Germinal center (tissue), 1 donor: ENCODE measurements around the gene ARHGAP8.
A peak's percentile ranks its signal among the peaks of the same experiment; 100 is the strongest.

Experiments used
- DNase-seq: peaks from one replicate; pipeline ENCODE4 v3.0.0; 2012; ENCODE audit warnings: mixed read lengths, low spot score

ARHGAP8 gene

DNA sequence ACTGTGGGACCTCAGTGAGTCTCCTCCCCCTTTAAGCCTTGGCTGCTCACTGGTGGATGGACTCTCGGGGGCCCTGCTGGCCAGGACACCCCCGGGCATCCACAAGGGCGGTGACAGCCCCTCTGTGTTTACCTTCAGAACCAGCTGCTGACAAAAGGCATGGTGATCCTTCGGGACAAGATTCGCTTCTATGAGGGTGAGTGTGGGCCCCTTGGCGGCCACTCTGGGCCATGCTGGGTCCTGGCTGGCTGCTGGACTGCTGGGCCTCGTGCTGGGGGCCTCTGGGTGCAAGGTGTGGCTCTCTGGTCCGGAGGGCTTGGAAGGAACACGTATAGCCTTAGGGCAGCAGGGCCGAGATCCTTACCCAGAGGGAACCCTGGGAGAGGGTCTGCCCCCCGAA, 25.9 kb upstream of the ARHGAP8 start:
- no peak for DNase-seq

DNA sequence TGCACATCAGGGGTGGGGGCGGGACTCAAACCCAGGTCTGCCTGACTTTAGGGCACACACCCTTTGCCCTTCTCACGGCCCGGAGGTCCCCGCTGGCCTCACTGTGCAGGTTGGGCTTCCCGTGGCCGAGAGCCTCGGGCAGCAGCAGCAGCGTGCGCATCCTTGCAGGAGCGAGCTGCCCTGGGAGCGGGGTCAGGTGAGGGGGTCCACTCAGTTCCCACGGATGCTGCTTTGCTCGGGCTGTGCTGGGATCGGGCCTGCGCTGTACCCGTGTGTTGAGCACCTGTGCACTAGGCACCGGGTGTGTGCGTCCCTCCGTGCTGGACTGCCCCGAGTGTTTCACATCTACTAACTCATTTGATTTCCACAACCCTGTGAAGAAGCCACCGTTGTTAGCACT, 25.2 kb upstream of the ARHGAP8 start:
- DNase-seq, result no peak

DNA sequence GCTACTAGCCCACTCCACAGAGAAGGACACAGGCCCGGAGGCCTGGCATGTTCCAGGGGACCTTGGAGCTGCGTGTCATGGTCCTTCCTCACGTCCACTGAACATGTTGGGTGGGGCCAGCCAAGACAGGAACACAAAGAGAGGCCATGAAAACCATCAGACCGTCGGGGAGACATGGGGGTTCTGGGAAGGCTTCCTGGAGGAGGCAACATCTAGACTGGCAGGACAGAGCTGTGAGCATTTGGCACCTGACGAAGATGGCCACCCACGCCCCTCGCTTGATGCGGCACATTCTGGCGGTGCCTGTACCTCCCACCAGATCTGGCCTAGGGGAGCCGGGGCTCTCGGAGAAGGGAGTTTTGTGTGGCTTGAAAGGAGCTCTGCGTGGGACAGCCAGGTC, 24.7 kb upstream of the ARHGAP8 start:
- DNase-seq, result no peak

DNA sequence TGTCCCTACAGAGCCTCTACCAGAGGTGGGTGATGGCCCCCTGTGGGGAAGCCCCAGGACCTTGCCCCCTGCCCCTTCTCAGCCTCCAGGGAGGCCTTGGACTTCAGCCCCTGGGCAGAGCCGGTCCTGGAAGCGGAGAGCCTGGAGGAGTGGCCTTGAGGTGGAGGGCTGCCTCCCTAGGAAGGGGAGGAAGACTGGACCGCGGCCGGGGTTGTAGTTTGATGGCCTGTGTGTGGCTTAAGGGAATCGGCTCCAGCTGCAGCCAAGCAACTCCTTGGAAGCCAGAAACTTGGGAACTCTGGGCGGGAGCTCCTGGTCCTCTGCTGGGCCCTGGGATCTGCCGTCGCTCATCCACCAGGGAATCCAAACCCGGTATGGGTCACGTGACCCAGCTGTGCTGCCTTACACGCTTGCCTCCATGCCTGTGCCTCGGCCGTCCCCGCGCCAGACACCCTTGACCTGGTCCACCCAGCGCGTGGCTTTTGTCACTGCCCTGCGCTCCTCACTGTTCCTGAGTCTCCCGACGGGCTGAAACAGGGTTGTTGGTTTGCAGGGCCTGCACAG, 23.5 kb upstream of the ARHGAP8 start:
- DNase-seq, result no peak

GRCh38 chr22:44729391-44730021, 22.9 kb upstream of the ARHGAP8 start:
- no peak for DNase-seq

DNA sequence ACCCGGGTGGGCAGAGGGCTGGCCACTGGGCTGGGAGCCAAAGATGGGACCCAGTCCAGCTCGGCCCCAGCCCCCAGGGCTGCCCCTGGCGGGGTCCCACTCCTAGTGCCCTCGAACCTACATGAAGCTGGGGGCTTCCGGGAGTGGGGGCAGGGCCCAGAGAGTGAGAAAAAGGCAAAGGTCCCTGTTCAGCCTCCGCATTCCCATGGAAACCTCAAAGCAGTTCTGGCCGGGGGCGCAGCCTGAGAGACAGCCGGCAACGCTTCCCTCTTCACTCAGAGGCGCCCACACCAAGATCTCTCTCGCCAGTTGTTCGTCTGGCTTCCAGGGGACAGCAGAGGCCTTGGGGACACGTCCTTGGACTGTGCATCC, 22.4 kb upstream of the ARHGAP8 start:
- no peak for DNase-seq

DNA sequence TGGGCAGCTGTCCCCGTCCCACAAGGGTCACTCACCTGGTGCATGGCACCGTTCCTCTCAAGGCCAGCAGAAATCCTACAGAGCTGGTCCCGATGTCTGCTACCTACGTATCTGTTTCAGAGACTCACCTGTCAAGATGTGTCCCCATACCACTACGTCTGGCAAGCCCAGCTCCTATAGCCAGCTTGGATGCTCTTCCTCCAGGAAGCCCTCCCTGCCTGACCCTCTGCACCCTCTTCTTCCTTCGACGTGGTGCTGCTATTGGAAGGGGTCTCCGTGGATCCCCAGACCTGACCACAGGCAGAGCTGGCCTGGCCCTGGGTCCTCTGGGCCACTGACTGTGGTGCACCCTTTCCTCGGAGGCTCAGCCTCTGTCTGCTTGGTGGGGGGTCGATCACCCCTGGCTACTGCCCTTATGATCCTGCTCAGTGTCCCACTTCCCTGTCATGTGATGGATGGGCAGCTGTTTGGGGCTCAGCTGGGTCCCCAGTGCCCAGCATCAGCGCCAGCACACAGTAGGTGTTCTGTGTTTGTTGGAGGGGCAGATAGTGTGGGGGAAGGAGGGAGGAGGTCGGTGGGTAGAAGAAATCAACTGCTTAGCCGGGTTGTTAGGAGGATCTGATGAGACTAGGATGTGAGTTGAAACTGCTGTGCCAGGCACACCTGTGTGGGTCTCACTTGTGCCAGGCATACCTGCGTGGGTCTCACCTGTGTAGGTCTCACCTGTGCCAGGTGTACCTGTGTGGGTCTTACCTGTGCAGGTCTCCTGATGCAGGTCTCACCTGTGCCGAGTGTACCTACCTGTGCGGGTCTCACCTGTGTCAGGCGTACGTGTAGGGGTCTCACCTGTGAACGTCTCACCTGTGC, 21.7 kb upstream of the ARHGAP8 start:
- no peak for DNase-seq

DNA sequence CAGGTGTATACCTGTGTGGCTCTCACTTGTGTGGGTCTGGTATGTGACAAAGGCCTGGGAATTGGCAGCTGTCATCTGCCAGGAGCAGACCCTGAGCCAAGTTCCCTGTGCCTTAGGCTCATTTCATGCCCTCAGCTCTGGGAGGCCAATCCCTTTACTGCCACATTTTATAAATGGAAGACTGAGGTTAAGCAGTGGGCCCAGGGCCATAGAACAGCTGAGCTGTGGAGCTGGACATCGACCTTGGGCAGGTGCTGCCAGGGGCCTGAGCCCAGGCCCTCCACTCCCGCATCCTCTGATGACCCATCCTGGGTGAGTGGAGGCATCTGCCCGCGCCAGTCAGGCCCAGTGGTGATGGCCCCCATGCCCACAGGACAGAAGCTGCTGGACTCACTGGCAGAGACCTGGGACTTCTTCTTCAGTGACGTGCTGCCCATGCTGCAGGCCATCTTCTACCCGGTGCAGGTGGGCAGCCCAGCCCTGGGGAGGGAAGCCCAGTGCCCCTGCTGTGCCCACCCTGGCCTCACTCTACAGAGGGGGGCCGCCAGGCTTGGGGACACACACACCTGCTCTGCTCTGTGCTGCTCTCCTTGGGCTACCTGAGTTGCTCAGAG, 20.9 kb upstream of the ARHGAP8 start:
- no peak for DNase-seq

- DNase-seq, result no peak
These were observed 20.3 kb upstream of the ARHGAP8 start for GRCh38 chr22:44732017-44732561.

DNA sequence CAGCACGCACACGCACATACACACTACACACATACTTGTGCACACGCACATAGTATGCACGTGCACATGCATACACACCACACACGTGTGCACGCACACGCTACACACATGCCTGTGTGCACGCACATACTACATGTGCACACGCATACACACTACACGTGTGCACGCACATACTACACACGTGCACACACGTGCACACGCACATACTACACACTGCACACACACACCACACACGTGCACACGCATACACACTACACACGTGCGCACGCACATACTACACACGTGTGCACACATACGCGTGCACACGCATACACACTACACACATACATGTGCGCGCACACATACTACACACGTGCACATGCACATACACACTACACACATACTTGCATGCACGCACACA, 19.7 kb upstream of the ARHGAP8 start:
- DNase-seq, result no peak

- DNase-seq, result no peak
These were observed 18.8 kb upstream of the ARHGAP8 start for GRCh38 chr22:44733426-44734106.

- DNase-seq, result no peak
These were observed 18.1 kb upstream of the ARHGAP8 start for GRCh38 chr22:44734278-44734677.

- DNase-seq, result no peak
These were observed 17.4 kb upstream of the ARHGAP8 start for GRCh38 chr22:44734801-44735517.

DNA sequence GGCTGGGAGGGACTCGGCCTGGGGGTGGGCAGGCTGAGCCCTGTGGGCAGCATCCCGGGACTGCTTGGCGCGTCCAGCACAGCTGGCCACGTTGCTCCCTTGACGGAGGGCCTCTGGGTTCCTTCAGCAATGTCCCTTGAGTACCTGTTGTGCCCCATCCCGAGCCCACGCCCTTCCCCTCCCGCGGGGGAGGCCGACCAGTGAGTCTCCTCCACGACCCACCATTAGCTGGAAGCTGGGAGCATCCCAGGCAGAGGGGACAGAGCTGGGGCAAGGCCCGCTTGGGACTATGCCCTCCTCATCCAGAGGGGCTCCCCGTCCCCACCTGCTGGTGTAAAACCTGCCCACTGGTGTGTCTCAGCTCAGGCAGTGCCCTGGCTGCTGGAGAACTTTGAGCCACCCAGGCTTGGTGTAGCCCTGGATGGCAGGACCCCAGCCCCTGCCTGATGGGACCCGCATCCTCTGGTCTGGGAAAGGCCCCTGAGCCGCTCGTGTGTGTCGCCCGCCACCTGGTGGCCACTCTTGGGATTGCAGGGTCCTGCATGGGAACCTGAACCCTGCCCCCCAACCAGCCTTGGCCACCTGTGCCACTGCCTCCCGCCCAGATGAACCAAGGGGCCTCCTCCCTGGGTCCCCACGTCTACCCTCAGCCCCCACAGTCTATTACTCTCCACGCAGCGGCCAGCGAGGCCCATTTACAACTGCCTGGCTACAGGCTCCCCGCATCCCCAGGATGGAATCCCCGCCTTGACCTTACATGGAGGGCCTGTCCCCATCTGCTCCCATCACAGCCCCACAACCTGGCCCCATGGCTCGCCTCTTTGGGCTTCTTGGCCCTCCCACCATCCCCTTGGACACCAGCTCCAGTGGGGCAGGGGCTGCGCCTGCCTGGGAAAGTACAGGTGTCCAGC, 16.6 kb upstream of the ARHGAP8 start:
- DNase-seq, result peak; percentile 82

DNA sequence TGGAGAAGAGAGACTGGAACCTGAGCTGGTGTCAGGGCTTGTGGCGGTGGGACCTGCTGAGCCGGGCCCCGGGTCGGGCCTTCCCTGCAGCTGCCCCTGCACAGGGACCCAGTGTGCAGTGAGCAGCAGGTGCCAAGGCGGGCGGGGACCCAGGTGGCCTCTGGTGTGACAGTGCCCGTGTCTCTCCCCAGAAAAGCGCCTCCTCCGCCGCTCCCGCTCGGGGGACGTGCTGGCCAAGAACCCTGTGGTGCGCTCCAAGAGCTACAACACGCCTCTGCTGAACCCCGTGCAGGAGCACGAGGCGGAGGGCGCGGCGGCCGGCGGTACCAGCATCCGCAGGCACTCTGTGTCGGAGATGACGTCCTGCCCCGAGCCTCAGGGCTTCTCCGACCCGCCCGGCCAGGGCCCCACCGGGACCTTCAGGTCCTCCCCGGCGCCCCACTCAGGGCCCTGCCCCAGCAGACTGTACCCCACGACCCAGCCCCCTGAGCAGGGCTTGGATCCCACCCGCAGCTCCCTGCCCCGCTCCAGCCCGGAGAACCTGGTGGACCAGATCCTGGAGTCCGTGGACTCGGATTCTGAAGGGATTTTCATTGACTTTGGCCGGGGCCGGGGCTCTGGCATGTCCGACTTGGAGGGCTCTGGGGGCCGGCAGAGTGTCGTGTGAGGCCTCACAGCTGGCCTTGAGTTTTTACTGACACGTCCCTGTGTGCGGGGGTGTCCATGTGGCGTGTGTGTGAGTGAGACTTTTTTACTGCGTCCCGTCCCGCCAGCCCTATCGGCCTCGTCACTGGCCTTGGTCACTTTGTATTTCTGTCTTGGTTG, 15.6 kb upstream of the ARHGAP8 start:
- DNase-seq, result no peak

DNA sequence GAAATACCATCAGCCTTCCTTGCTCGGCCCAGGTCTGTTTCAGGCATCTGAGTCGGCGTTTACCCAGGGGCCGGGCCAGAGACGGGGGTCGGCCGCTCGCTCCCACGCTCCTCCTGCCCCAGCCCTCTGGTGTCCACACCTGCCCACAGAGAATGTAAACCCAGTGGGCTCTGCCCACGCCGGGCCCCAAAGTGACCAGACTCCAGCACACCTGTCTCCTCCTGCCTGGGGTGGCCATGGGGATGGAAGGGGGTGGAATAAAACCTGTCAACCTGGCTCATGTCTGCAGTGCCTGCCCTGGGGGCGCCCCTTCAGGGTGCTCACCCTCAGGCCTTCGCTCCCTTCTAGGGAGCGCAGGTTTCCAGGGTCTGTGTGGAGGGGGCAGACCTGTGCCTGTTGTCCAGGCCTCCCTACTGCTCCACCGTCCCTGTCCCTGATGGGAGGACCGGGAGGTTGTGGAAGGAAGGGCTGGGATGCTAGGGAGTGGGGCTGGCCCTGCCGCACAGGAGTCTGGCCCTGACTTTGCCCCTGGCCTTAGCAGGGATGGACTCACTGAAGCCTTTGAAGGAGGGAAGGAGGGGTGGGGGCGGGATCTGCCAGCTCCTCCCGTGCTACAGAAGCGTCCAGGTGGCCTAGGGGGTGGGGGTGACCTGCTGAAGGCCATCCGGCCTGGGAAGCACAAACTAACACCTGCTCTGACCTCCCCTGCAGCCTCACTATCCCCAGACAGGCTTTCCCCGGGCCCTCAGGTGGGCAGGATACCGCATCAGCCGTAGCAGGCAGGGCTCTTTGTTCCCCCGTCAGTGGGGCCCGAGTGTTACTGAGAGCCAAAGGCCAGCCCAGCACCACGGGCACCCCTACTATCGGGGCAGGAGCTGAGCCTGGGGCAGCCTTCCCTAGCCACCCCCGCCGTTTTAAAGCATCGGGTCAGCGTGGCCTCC, 14.7 kb upstream of the ARHGAP8 start:
- DNase-seq, result no peak

DNA sequence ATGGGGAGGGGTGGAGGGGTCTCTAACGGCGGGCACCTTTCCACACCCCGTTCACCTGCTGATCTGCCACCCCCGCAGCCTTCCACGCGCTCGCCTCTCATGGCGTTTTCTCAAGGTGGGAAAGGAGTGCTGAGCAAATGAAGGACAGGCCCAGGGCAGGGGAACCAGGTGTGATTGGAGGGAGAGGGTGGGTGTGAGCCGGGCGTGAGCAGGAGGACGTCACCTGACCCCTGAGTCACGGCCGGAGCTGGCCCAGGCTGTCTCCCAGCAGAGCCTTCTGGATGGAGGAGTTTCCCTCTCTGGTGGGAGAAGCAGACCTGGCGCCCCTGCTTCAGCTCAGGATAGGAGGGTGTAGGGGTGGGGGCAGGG, 14.0 kb upstream of the ARHGAP8 start:
- no peak for DNase-seq

GRCh38 chr22:44739024-44739423, 13.4 kb upstream of the ARHGAP8 start:
- DNase-seq, result no peak
